ENCODE measurements around the gene DPP10.

DNA sequence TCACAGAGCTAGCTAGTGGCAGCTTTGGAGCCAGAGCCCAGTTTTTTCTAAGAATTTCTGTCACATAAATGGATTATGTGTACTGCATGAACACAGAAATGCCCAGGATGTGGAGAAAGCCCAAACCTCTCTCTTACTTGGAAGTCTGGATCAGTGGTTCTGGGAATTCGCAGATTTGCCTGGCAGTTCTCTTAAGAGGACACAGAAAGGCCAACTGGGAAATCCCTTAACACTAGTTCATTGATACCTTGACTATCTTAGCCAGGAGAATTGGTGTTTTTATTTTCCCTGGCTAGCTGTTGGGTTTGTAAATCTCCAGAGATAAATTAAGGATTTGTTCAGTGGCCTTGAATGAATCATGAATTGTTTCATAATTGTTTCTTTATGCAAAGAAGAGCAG is 95.3 kb downstream of the DPP10 start:
- no peak for TF ChIP-seq CTCF (IDR thresholded peaks at IDR 0.05)
- TF ChIP-seq POLR2AphosphoS5 (IDR thresholded peaks at IDR 0.05): no peak
- TF ChIP-seq EP300 (IDR thresholded peaks at IDR 0.05): no peak

Data from esophagus muscularis mucosa (tissue), 4 donors.